Osteoblast (primary cell): ENCODE results near the gene CACFD1. TPM values are rescaled to one million over a fixed set of nuclear protein-coding genes. Genes with fewer than 3 reads are reported as not detected.

Experiments
- DNase-seq: peaks from one replicate; pipeline ENCODE4 v3.0.0; 2011; ENCODE audit warnings: low spot score, mixed read lengths; ENCODE audit not compliant: insufficient read length; ENCODE audit errors: missing footprints
- H2AFZ ChIP-seq: 2 replicates; pipeline ENCODE4 v1.6.0; 2011; ENCODE audit warnings: mild to moderate bottlenecking, low read length
- H3K27ac ChIP-seq: 2 replicates; pipeline ENCODE4 v1.5.1; 2011; ENCODE audit warnings: mild to moderate bottlenecking, low read depth, low read length, moderate library complexity
- H3K27me3 ChIP-seq: 2 replicates; pipeline ENCODE4 v1.6.0; 2012; ENCODE audit warnings: mild to moderate bottlenecking, control low read depth, inconsistent platforms, low read length, moderate library complexity; ENCODE audit not compliant: insufficient read depth
- H3K36me3 ChIP-seq: 2 replicates; pipeline ENCODE4 v1.5.1; 2011; ENCODE audit warnings: mild to moderate bottlenecking, low read length, control low read depth, moderate library complexity; ENCODE audit not compliant: insufficient read depth
- H3K4me1 ChIP-seq: 2 replicates; pipeline ENCODE4 v1.5.1; 2011; ENCODE audit warnings: mild to moderate bottlenecking, low read length, control low read depth, moderate library complexity; ENCODE audit not compliant: insufficient read depth
- H3K4me2 ChIP-seq: 2 replicates; pipeline ENCODE4 v1.6.0; 2011; ENCODE audit warnings: mild to moderate bottlenecking, low read length; ENCODE audit not compliant: insufficient read depth
- H3K4me3 ChIP-seq: fragments of 200-600 bp; sonication (generic); 3 replicates; pipeline ENCODE4 v1.5.1; 2012; ENCODE audit warnings: mild to moderate bottlenecking, low read length, inconsistent platforms; ENCODE audit not compliant: insufficient read depth
- H3K79me2 ChIP-seq: 2 replicates; pipeline ENCODE4 v1.6.0; 2012; ENCODE audit warnings: mild to moderate bottlenecking, low read length, control low read depth, inconsistent platforms; ENCODE audit not compliant: insufficient read depth
- H3K9me3 ChIP-seq: 2 replicates; pipeline ENCODE4 v1.5.1; 2011; ENCODE audit warnings: low read depth, low read length, control low read depth
- H4K20me1 ChIP-seq: 2 replicates; pipeline ENCODE4 v1.6.0; 2012; ENCODE audit warnings: mild to moderate bottlenecking, low read length, control low read depth; ENCODE audit not compliant: insufficient read depth
- CTCF ChIP-seq: IDR thresholded peaks from 2 replicates; pipeline ENCODE4 v1.5.1; 2011; ENCODE audit warnings: mild to moderate bottlenecking, low read depth, low read length, moderate library complexity; ENCODE audit errors: extremely low read depth
- total RNA-seq: library from RNA; depleted of rRNA; stranded (reverse); fragments of >200 nt; gene quantifications from 2 replicates; pipeline ENCODE4 v1.2.3, GENCODE V29; 2012

CACFD1 gene
- total RNA-seq, 1 donor: 9.0 TPM

GRCh38 chr9:133433351-133433843 is 26.4 kb upstream of the CACFD1 start:
- DNase-seq: peak; percentile 76
- H3K4me3 ChIP-seq: no peak overlapping the region
- no peaks in the 10 kb centered on the region for H3K4me1 ChIP-seq
- no peaks in the 10 kb centered on the region for H4K20me1 ChIP-seq
- H3K4me2 ChIP-seq: no peak overlapping the region
- TF ChIP-seq CTCF: no peak
- no peaks in the 10 kb centered on the region for H3K79me2 ChIP-seq
- H2AFZ ChIP-seq: no peak overlapping the region
- peaks cover 4% of the 10 kb centered on the region for H3K27me3 ChIP-seq
- no peaks in the 10 kb centered on the region for H3K36me3 ChIP-seq
- H3K9me3 ChIP-seq: no peaks in the 10 kb centered on the region
- H3K27ac ChIP-seq: no peak overlapping the region

GRCh38 chr9:133436681-133437080 is 23.1 kb upstream of the CACFD1 start:
- Histone ChIP-seq H3K27me3 (no peaks in the 10 kb centered on the region), H2AFZ (no peak overlapping the region), H4K20me1 (no peaks in the 10 kb centered on the region), H3K36me3 (no peaks in the 10 kb centered on the region), H3K9me3 (no peaks in the 10 kb centered on the region), H3K79me2 (no peaks in the 10 kb centered on the region), H3K4me1 (no peaks in the 10 kb centered on the region), H3K27ac (no peak overlapping the region), H3K4me2 (no peak overlapping the region), H3K4me3 (no peak overlapping the region)
- no peak for DNase-seq
- TF ChIP-seq CTCF: no peak

- DNase-seq: no peak
- H3K4me1 ChIP-seq: no peaks in the 10 kb centered on the region
- no peaks in the 10 kb centered on the region for H3K27me3 ChIP-seq
- H3K79me2 ChIP-seq: no peaks in the 10 kb centered on the region
- no peaks in the 10 kb centered on the region for H3K9me3 ChIP-seq
- no peak for TF ChIP-seq CTCF
- no peak overlapping the region for H3K4me2 ChIP-seq
- H3K27ac ChIP-seq: no peak overlapping the region
- no peaks in the 10 kb centered on the region for H4K20me1 ChIP-seq
- no peak overlapping the region for H2AFZ ChIP-seq
- H3K36me3 ChIP-seq: no peaks in the 10 kb centered on the region
- H3K4me3 ChIP-seq: no peak overlapping the region
These were observed 21.8 kb upstream of the CACFD1 start for GRCh38 chr9:133437753-133438531.

GRCh38 chr9:133439337-133439736 is 20.4 kb upstream of the CACFD1 start:
- no peaks in the 10 kb centered on the region for H3K79me2 ChIP-seq
- H3K4me3 ChIP-seq: no peak overlapping the region
- no peaks in the 10 kb centered on the region for H4K20me1 ChIP-seq
- H3K9me3 ChIP-seq: no peaks in the 10 kb centered on the region
- no peak for TF ChIP-seq CTCF
- DNase-seq: no peak
- no peaks in the 10 kb centered on the region for H3K4me1 ChIP-seq
- no peak overlapping the region for H3K4me2 ChIP-seq
- no peaks in the 10 kb centered on the region for H3K36me3 ChIP-seq
- H2AFZ ChIP-seq: no peak overlapping the region
- no peaks in the 10 kb centered on the region for H3K27me3 ChIP-seq
- no peak overlapping the region for H3K27ac ChIP-seq
